HCT116 (cell line): Measurements from ENCODE around the gene MOB3A.

Experiments used
- ATF3 ChIP-seq: IDR thresholded peaks from 2 replicates; pipeline ENCODE4 v1.6.1; 2012
- CBX3 ChIP-seq: IDR thresholded peaks from 2 replicates; pipeline ENCODE4 v1.6.1; 2012; ENCODE audit warnings: low read depth
- ELF1 ChIP-seq: IDR thresholded peaks from 2 replicates; pipeline ENCODE4 v1.6.1; 2012; ENCODE audit warnings: low read depth, borderline replicate concordance
- EZH2 ChIP-seq: fragments of 200-600 bp; sonication (generic); IDR thresholded peaks from 2 replicates; pipeline ENCODE4 v1.6.1; 2017; ENCODE audit warnings: antibody characterized with exemption, mixed run types
- EZH2phosphoT487 ChIP-seq: fragments of 200-600 bp; IDR thresholded peaks from 2 replicates; pipeline ENCODE4 v1.6.1; 2018; ENCODE audit warnings: antibody characterized with exemption, borderline replicate concordance
- FOSL1 ChIP-seq: IDR thresholded peaks from 2 replicates; pipeline ENCODE4 v1.6.1; 2012; ENCODE audit warnings: low read depth
- JUND ChIP-seq: IDR thresholded peaks from 2 replicates; pipeline ENCODE4 v1.6.1; 2012
- POLR2A ChIP-seq: IDR thresholded peaks from 2 replicates; pipeline ENCODE4 v1.7.0; 2011; ENCODE audit warnings: borderline replicate concordance; ENCODE audit not compliant: insufficient read depth, insufficient read length; ENCODE audit errors: extremely low read depth
- POLR2AphosphoS5 ChIP-seq: IDR thresholded peaks from 2 replicates; pipeline ENCODE4 v1.6.1; 2011; ENCODE audit warnings: mild to moderate bottlenecking, low read depth, low read length, moderate library complexity
- RAD21 ChIP-seq: IDR thresholded peaks from 2 replicates; pipeline ENCODE4 v1.6.1; 2012; ENCODE audit warnings: low read depth, mild to moderate bottlenecking
- ZFX ChIP-seq: fragments of 450-650 bp; IDR thresholded peaks from 2 replicates; pipeline ENCODE4 v1.6.1; 2017
- TF ChIP-seq, protein P1 (sequence below): IDR thresholded peaks from 2 replicates; pipeline ENCODE4 v1.6.1; 2012; ENCODE audit warnings: low read depth
- TF ChIP-seq, protein P2 (sequence below), 3 experiments: fragments of 200-600 bp in 1 of 3; sonication (generic) in 1 of 3; IDR thresholded peaks in 2 of 3; conservative IDR thresholded peaks in 1 of 3; 2 replicates each; pipeline ENCODE4 v1.5.1; 2012 to 2017; ENCODE audit warnings: low read depth in 2 of 3, low read length in 2 of 3, antibody characterized with exemption in 1 of 3, borderline replicate concordance in 1 of 3, control low read depth in 1 of 3, mild to moderate bottlenecking in 1 of 3, mixed read lengths in 1 of 3, mixed run types in 1 of 3, moderate library complexity in 1 of 3; ENCODE audit not compliant: insufficient read depth in 1 of 3

DNA sequence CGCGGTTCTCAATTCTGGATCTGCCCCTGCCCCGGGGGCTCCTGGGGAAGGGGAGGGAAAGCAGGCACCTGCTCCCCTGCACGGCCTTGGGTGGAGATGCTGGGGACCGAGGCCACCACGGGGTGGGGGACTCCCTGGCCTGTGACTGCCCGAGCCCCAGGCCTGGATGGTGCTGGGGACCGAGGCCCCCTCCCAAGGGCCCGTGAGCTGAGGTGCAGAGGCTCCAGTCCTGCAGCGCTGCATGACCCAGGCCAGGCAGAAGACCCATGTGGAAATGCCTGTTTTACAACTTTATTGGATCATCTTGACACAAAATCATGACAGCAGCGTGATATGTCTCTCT, 4.6 kb upstream of the MOB3A start:
- TF ChIP-seq, protein P1, sequence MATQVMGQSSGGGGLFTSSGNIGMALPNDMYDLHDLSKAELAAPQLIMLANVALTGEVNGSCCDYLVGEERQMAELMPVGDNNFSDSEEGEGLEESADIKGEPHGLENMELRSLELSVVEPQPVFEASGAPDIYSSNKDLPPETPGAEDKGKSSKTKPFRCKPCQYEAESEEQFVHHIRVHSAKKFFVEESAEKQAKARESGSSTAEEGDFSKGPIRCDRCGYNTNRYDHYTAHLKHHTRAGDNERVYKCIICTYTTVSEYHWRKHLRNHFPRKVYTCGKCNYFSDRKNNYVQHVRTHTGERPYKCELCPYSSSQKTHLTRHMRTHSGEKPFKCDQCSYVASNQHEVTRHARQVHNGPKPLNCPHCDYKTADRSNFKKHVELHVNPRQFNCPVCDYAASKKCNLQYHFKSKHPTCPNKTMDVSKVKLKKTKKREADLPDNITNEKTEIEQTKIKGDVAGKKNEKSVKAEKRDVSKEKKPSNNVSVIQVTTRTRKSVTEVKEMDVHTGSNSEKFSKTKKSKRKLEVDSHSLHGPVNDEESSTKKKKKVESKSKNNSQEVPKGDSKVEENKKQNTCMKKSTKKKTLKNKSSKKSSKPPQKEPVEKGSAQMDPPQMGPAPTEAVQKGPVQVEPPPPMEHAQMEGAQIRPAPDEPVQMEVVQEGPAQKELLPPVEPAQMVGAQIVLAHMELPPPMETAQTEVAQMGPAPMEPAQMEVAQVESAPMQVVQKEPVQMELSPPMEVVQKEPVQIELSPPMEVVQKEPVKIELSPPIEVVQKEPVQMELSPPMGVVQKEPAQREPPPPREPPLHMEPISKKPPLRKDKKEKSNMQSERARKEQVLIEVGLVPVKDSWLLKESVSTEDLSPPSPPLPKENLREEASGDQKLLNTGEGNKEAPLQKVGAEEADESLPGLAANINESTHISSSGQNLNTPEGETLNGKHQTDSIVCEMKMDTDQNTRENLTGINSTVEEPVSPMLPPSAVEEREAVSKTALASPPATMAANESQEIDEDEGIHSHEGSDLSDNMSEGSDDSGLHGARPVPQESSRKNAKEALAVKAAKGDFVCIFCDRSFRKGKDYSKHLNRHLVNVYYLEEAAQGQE, result no peak
- TF ChIP-seq, protein P2, sequence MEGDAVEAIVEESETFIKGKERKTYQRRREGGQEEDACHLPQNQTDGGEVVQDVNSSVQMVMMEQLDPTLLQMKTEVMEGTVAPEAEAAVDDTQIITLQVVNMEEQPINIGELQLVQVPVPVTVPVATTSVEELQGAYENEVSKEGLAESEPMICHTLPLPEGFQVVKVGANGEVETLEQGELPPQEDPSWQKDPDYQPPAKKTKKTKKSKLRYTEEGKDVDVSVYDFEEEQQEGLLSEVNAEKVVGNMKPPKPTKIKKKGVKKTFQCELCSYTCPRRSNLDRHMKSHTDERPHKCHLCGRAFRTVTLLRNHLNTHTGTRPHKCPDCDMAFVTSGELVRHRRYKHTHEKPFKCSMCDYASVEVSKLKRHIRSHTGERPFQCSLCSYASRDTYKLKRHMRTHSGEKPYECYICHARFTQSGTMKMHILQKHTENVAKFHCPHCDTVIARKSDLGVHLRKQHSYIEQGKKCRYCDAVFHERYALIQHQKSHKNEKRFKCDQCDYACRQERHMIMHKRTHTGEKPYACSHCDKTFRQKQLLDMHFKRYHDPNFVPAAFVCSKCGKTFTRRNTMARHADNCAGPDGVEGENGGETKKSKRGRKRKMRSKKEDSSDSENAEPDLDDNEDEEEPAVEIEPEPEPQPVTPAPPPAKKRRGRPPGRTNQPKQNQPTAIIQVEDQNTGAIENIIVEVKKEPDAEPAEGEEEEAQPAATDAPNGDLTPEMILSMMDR (IDR thresholded peaks at IDR 0.05 in 2 of 3, conservative IDR thresholded peaks at IDR 0.05 in 1 of 3; ENCODE audit: borderline replicate concordance in 1 of 3, insufficient read depth in 1 of 3, low read depth in 2 of 3, low read length in 2 of 3), result no peak
- no peak for TF ChIP-seq RAD21
- TF ChIP-seq CBX3, result no peak
- no peak for TF ChIP-seq POLR2AphosphoS5
- no peak for TF ChIP-seq ATF3
- TF ChIP-seq POLR2A, result no peak
- no peak for TF ChIP-seq EZH2
- TF ChIP-seq EZH2phosphoT487, result no peak
- no peak for TF ChIP-seq FOSL1
- TF ChIP-seq ZFX, result no peak
- no peak for TF ChIP-seq ELF1
- no peak for TF ChIP-seq JUND
